ENCODE measurements around the gene TPK1.
"Not testable (repeated sequence)": the region's sequence is repeated elsewhere in the genome, so short reads cannot be mapped to it uniquely, and the experiment has no call there.

The TPK1 gene

GRCh38 chr7:144814299-144814698 is 21.6 kb downstream of the TPK1 start:
- TF ChIP-seq CTCF (IDR thresholded peaks at IDR 0.05; ENCODE audit: borderline replicate concordance, insufficient read depth, low read depth, low read length), result no peak
- no peak overlapping the region for H3K4me3 ChIP-seq (ENCODE audit: low read depth, low read length)

GRCh38 chr7:144812379-144813283 is 23.2 kb downstream of the TPK1 start:
- no peak for TF ChIP-seq CTCF (IDR thresholded peaks at IDR 0.05; ENCODE audit: borderline replicate concordance, insufficient read depth, low read depth, low read length)
- no peak overlapping the region for H3K4me3 ChIP-seq (ENCODE audit: low read depth, low read length)

GRCh38 chr7:144805627-144806239 is 30.1 kb downstream of the TPK1 start:
- no peak for TF ChIP-seq CTCF (IDR thresholded peaks at IDR 0.05; ENCODE audit: borderline replicate concordance, insufficient read depth, low read depth, low read length)

GRCh38 chr7:144800678-144801436 is 35.0 kb downstream of the TPK1 start:
- not testable (repeated sequence) for H3K4me3 ChIP-seq (ENCODE audit: low read depth, low read length)

More at GRCh38 chr7:144805627-144806239, 30.1 kb downstream of the TPK1 start:
- no peak overlapping the region for H3K4me3 ChIP-seq (ENCODE audit: low read depth, low read length)

- no peak for TF ChIP-seq CTCF (IDR thresholded peaks at IDR 0.05; ENCODE audit: borderline replicate concordance, insufficient read depth, low read depth, low read length)
- H3K4me3 ChIP-seq (ENCODE audit: low read depth, low read length), result no peak overlapping the region
Measured at GRCh38 chr7:144796919-144797318, 38.9 kb downstream of the TPK1 start.

- no peak overlapping the region for H3K4me3 ChIP-seq (ENCODE audit: low read depth, low read length)
- no peak for TF ChIP-seq CTCF (IDR thresholded peaks at IDR 0.05; ENCODE audit: borderline replicate concordance, insufficient read depth, low read depth, low read length)
Measured at GRCh38 chr7:144792050-144792449, 43.8 kb downstream of the TPK1 start.

- no peak overlapping the region for H3K4me3 ChIP-seq (ENCODE audit: low read depth, low read length)
- no peak for TF ChIP-seq CTCF (IDR thresholded peaks at IDR 0.05; ENCODE audit: borderline replicate concordance, insufficient read depth, low read depth, low read length)
Measured at GRCh38 chr7:144791488-144791887, 44.4 kb downstream of the TPK1 start.

Data from GM12875 (cell line).